Ovary (tissue), 9 donors: ENCODE data around the gene NPAS3. TPM values are rescaled to one million over a fixed set of nuclear protein-coding genes. Genes with fewer than 3 reads are reported as not detected.

Experiments
- DNase-seq, 5 donors: peaks; one replicate each; pipeline ENCODE4 v3.0.0-alpha.2; 2019 to 2020
- H3K27ac ChIP-seq, 2 donors: fragments of 200-600 bp; one replicate each; pipeline versions ENCODE4 v1.5.1 to v1.8.0; 2019 to 2022
- H3K27me3 ChIP-seq: fragments of 200-600 bp; one replicate; pipeline ENCODE4 v1.8.0; 2022
- H3K36me3 ChIP-seq: fragments of 200-600 bp; sonication (generic); one replicate; pipeline ENCODE4 v1.5.1; 2019
- H3K4me1 ChIP-seq: one replicate; pipeline ENCODE4 v1.8.1; 2013; ENCODE audit warnings: mild to moderate bottlenecking, moderate library complexity; ENCODE audit not compliant: insufficient read depth
- H3K4me3 ChIP-seq: fragments of 200-600 bp; sonication (generic); one replicate; pipeline ENCODE4 v1.5.1; 2017
- H3K9me3 ChIP-seq, 2 donors: fragments of 200-600 bp in 1 of 2; sonication (generic) in 1 of 2; one replicate each; pipeline versions ENCODE4 v1.5.1 to v1.8.1; 2013 to 2019; ENCODE audit warnings: mild to moderate bottlenecking in 1 of 2, moderate library complexity in 1 of 2
- CTCF ChIP-seq, 3 donors: fragments of 450-650 bp in 2 of 3; fragments of 200-600 bp in 1 of 3; IDR thresholded peaks; one replicate each; pipeline versions ENCODE4 v1.5.1 to v1.8.0; 2016 to 2022; ENCODE audit warnings: antibody characterized with exemption in 3 of 3, mild to moderate bottlenecking in 1 of 3
- EP300 ChIP-seq: sonication (generic); formaldehyde crosslinking; IDR thresholded peaks from one replicate; pipeline ENCODE4 v1.6.1; 2017; ENCODE audit warnings: antibody characterized with exemption
- POLR2A ChIP-seq: fragments of 450-650 bp; IDR thresholded peaks from one replicate; pipeline ENCODE4 v1.6.1; 2017; ENCODE audit warnings: antibody characterized with exemption, mild to moderate bottlenecking, moderate library complexity
- WGBS, 3 donors: extraction: QIAGEN DNeasy Blood & Tissue Kit in 1 of 3; methylation state at CpG; one replicate each; pipeline versions ENCODE4 v1.1.5 to v1.1.7; 2013 to 2017; 5-methylcytosine and 5-hydroxymethylcytosine counted together
- intact Hi-C, 4 donors: fragments of 100-400 bp; cut with DNase I; formaldehyde crosslinking; loops; one replicate each; pipeline versions ENCODE4 v1.11.0 to v1.15.1; 2022 to 2023
- polyA plus RNA-seq, 2 donors: library from polyadenylated mRNA; stranded (reverse); fragments of 200-250 nt in 1 of 2; fragments of 350-450 nt in 1 of 2; fragmentation: Illumina TruSeq in 1 of 2; extraction: RNeasy Lipid Tissue Mini Kit (QIAGEN cat#74804) in 1 of 2; gene quantifications; one replicate each; pipeline ENCODE4 v1.2.3, GENCODE V29; 2013 to 2014
- total RNA-seq, 7 donors: library from RNA; depleted of rRNA in 2 of 7; stranded (reverse); fragments of >200 nt in 2 of 7; fragmentation: NEBNext Ultra II Directional in 3 of 7; extraction: Animal tissue kit (Norgen Biotek cat#: 25700) in 3 of 7; gene quantifications; one replicate each; pipeline versions ENCODE4 v1.1.0 to v1.2.4, GENCODE V29; 2016 to 2023
- donor health status: DM: no; HTN: no; CAD: no; lungs with moderate emphysema.
- donor health status: DM: no; HTN: no; CAD: no.
- donor health status: Bipolar disorder and iron deficiency.
- donor health status: DM: yes; HTN: yes; CAD: no.
- donor health status: DM: no; HTN: no; CAD: no.
- donor health status: DM: yes; HTN: yes; CAD: no.

Gene NPAS3
- total and polyA plus RNA-seq, 9 donors, result 1.9 to 15.4 (median 11.4) TPM

- H3K9me3 ChIP-seq, result no peaks in the 10 kb centered on the region
- no peak for DNase-seq
- H3K36me3 ChIP-seq, result no peaks in the 10 kb centered on the region
- peaks cover 2% of the 10 kb centered on the region for H3K4me1 ChIP-seq
- no peak overlapping the region for H3K4me3 ChIP-seq
- TF ChIP-seq POLR2A (no peak), EP300 (no peak), CTCF (IDR thresholded peaks at IDR 0.05) (no peak)
- intact Hi-C loops, result no loop called here
- H3K27ac ChIP-seq, result no peak overlapping the region
- whole genome bisulfite sequencing, 3 donors, result 82 to 87% (median 82%) methylated on average over 7 of the region's 7 CpGs
- H3K27me3 ChIP-seq, result no peaks in the 10 kb centered on the region
Observed at GRCh38 chr14:33576014-33576413, 637.3 kb downstream of the NPAS3 start.

GRCh38 chr14:33578461-33579216 lies 640.0 kb downstream of the NPAS3 start:
- no peaks in the 10 kb centered on the region for H3K9me3 ChIP-seq
- no peaks in the 10 kb centered on the region for H3K27me3 ChIP-seq
- WGBS, 3 donors, result 95 to 99% (median 98%) methylated on average over 3 of the region's 3 CpGs
- H3K4me3 ChIP-seq, result no peak overlapping the region
- no peak overlapping the region for H3K27ac ChIP-seq
- intact Hi-C loops, result no loop called here
- no peak for DNase-seq
- TF ChIP-seq EP300, result no peak
- TF ChIP-seq CTCF (IDR thresholded peaks at IDR 0.05), result no peak
- no peak for TF ChIP-seq POLR2A
- no peaks in the 10 kb centered on the region for H3K36me3 ChIP-seq
- H3K4me1 ChIP-seq, result no peaks in the 10 kb centered on the region

GRCh38 chr14:33580231-33580749 lies 641.6 kb downstream of the NPAS3 start:
- H3K27ac ChIP-seq, result no peak overlapping the region
- H3K36me3 ChIP-seq, result no peaks in the 10 kb centered on the region
- TF ChIP-seq POLR2A, result no peak
- no peak for TF ChIP-seq CTCF (IDR thresholded peaks at IDR 0.05)
- no peak for TF ChIP-seq EP300
- no peaks in the 10 kb centered on the region for H3K27me3 ChIP-seq
- no peak for DNase-seq
- H3K4me3 ChIP-seq, result no peak overlapping the region
- 44 to 55% (median 54%) methylated on average over 9 of the region's 9 CpGs for WGBS, 3 donors
- intact Hi-C loops, result no loop called here
- H3K9me3 ChIP-seq, result no peaks in the 10 kb centered on the region
- H3K4me1 ChIP-seq, result no peaks in the 10 kb centered on the region

GRCh38 chr14:33580841-33581240 lies 642.2 kb downstream of the NPAS3 start:
- DNase-seq, result no peak
- Histone ChIP-seq H3K36me3 (no peaks in the 10 kb centered on the region), H3K27me3 (no peaks in the 10 kb centered on the region), H3K27ac (no peak overlapping the region), H3K4me3 (no peak overlapping the region), H3K4me1 (no peaks in the 10 kb centered on the region), H3K9me3 (no peaks in the 10 kb centered on the region)
- WGBS, 3 donors, result 39 to 47% (median 40%) methylated on average over 2 of the region's 2 CpGs
- intact Hi-C loops, result no loop called here
- no peak for TF ChIP-seq POLR2A

- no peaks in the 10 kb centered on the region for H3K9me3 ChIP-seq
- no peaks in the 10 kb centered on the region for H3K4me1 ChIP-seq
- H3K36me3 ChIP-seq, result no peaks in the 10 kb centered on the region
- no peak for DNase-seq
- H3K27me3 ChIP-seq, result no peaks in the 10 kb centered on the region
- 91 to 98% (median 94%) methylated on average over 2 of the region's 2 CpGs for WGBS, 3 donors
- H3K27ac ChIP-seq, result no peak overlapping the region
- TF ChIP-seq CTCF (IDR thresholded peaks at IDR 0.05) (no peak), POLR2A (no peak), EP300 (no peak)
- intact Hi-C loops, result no loop called here
- H3K4me3 ChIP-seq, result no peak overlapping the region
Observed at GRCh38 chr14:33584697-33585096, 646.0 kb downstream of the NPAS3 start.
